Endothelial cell of umbilical vein (primary cell): ENCODE data around the gene ARHGEF10L. TPM values are rescaled to one million over a fixed set of nuclear protein-coding genes. Genes with fewer than 3 reads are reported as not detected.

Source experiments
- BruUV-seq: library from RNA; stranded (reverse); fragments of 400-500 nt; replicated peaks from 2 replicates; lab custom pipeline; 2021; lab: Mats Ljungman, UMichigan
- CTCF ChIA-PET: fragments of 300-600, 350-600 bp; sonication (Branson Sonifier 250); formaldehyde crosslinking; loops from one replicate; lab custom pipeline; 2021; ENCODE audit warnings: antibody characterized with exemption, inconsistent platforms; lab: Charles Lee
- POLR2A ChIA-PET: fragments of 300-600, 350-600 bp; sonication (Branson Sonifier 250); formaldehyde crosslinking; loops from one replicate; lab custom pipeline; 2021; ENCODE audit warnings: antibody characterized with exemption, inconsistent platforms; lab: Charles Lee
- DNase-seq: peaks from one replicate; pipeline ENCODE4 v3.0.0-alpha.2; 2011; ENCODE audit warnings: low read depth, low spot score
- FAIRE-seq: peaks from 2 replicates; lab custom pipeline; 2011; peaks lifted over from hg19 to GRCh38; lab: Jason Lieb, UNC
- H2AFZ ChIP-seq: 2 replicates; pipeline ENCODE4 v1.6.0; 2012; ENCODE audit warnings: low read depth, low read length, control low read depth, inconsistent platforms
- H3K27ac ChIP-seq: 2 replicates; pipeline ENCODE4 v1.5.1; 2011; ENCODE audit warnings: low read depth, mild to moderate bottlenecking, control low read depth, low read length, moderate library complexity; ENCODE audit not compliant: insufficient read depth
- H3K27me3 ChIP-seq, 2 experiments: 2 replicates each; pipeline versions ENCODE4 v1.6.0 to v1.6.1; 2011; ENCODE audit warnings: low read length in 2 of 2, mixed read lengths in 1 of 2; ENCODE audit not compliant: control insufficient read depth in 2 of 2, insufficient read depth in 2 of 2
- H3K36me3 ChIP-seq, 2 experiments: 2 replicates in 1 of 2; 3 replicates in 1 of 2; pipeline ENCODE4 v1.5.1; 2011; ENCODE audit warnings: low read length in 2 of 2, mild to moderate bottlenecking in 1 of 2, moderate library complexity in 1 of 2; ENCODE audit not compliant: control insufficient read depth in 2 of 2, insufficient read depth in 2 of 2; ENCODE audit errors: extremely low read depth in 1 of 2
- H3K4me1 ChIP-seq: 3 replicates; pipeline ENCODE4 v1.5.1; 2011; ENCODE audit warnings: mild to moderate bottlenecking, low read length; ENCODE audit not compliant: control insufficient read depth, insufficient read depth; ENCODE audit errors: extremely low read depth
- H3K4me2 ChIP-seq: 2 replicates; pipeline ENCODE4 v1.6.1; 2011; ENCODE audit warnings: low read length, control low read depth, mixed read lengths; ENCODE audit not compliant: insufficient read depth
- H3K4me3 ChIP-seq, 3 experiments: fragments of 200-600 bp in 1 of 3; sonication (generic), shearing (Covaris generic) in 1 of 3; replicated peaks in 1 of 3; 2 replicates each; pipeline ENCODE4 v1.5.1; 2011 to 2016; ENCODE audit warnings: control low read depth in 3 of 3, low read length in 3 of 3, mild to moderate bottlenecking in 2 of 3, inconsistent platforms in 1 of 3, low read depth in 1 of 3, moderate library complexity in 1 of 3; ENCODE audit not compliant: insufficient read depth in 1 of 3
- H3K79me2 ChIP-seq: 2 replicates; pipeline ENCODE4 v1.6.0; 2012; ENCODE audit warnings: low read length, inconsistent platforms; ENCODE audit not compliant: control insufficient read depth, insufficient read depth
- H3K9ac ChIP-seq: replicated peaks from 2 replicates; pipeline ENCODE3; 2011; ENCODE audit warnings: low read length, control low read depth; ENCODE audit not compliant: insufficient read depth; ENCODE audit errors: extremely low read depth
- H3K9me1 ChIP-seq: replicated peaks from 3 replicates; pipeline ENCODE4 v1.6.0; 2011; ENCODE audit warnings: mild to moderate bottlenecking, low read length; ENCODE audit not compliant: control insufficient read depth, insufficient read depth; ENCODE audit errors: extremely low read depth
- H3K9me3 ChIP-seq: replicated peaks from 2 replicates; pipeline ENCODE4 v1.5.1; 2012; ENCODE audit warnings: low read length, inconsistent platforms; ENCODE audit not compliant: control insufficient read depth, insufficient read depth
- H4K20me1 ChIP-seq: replicated peaks from 2 replicates; pipeline ENCODE3; 2011; ENCODE audit warnings: mild to moderate bottlenecking, low read length; ENCODE audit not compliant: control insufficient read depth, insufficient read depth; ENCODE audit errors: extremely low read depth
- CTCF ChIP-seq, 2 donors: IDR thresholded peaks; 1 replicate in 1 of 2; 2 replicates in 1 of 2; pipeline ENCODE4 v1.5.1; 2011; ENCODE audit warnings: low read length in 2 of 2, mild to moderate bottlenecking in 2 of 2, moderate library complexity in 2 of 2, control low read depth in 1 of 2, inconsistent platforms in 1 of 2, low read depth in 1 of 2; ENCODE audit not compliant: insufficient read depth in 1 of 2; ENCODE audit errors: extremely low read depth in 1 of 2
- EZH2 ChIP-seq: IDR thresholded peaks from 2 replicates; pipeline ENCODE4 v1.6.1; 2012; ENCODE audit warnings: borderline replicate concordance, low read depth, mild to moderate bottlenecking, moderate library complexity, low read length, inconsistent platforms; ENCODE audit not compliant: severe bottlenecking
- FOS ChIP-seq: IDR thresholded peaks from 2 replicates; pipeline ENCODE4 v1.6.1; 2011; ENCODE audit warnings: mild to moderate bottlenecking, low read length, moderate library complexity, borderline replicate concordance; ENCODE audit not compliant: insufficient read depth
- GATA2 ChIP-seq: IDR thresholded peaks from 2 replicates; pipeline ENCODE4 v1.7.0; 2011; ENCODE audit warnings: low read depth, mild to moderate bottlenecking, moderate library complexity, mixed read lengths, low read length; ENCODE audit not compliant: insufficient read length, insufficient read depth
- JUN ChIP-seq: IDR thresholded peaks from 2 replicates; pipeline ENCODE4 v1.6.1; 2011; ENCODE audit warnings: borderline replicate concordance, low read depth; ENCODE audit not compliant: insufficient read length, insufficient read depth
- MAX ChIP-seq: IDR thresholded peaks from 2 replicates; pipeline ENCODE4 v1.6.1; 2011; ENCODE audit not compliant: insufficient read depth, insufficient read length
- MYC ChIP-seq: IDR thresholded peaks from one replicate; pipeline ENCODE4 v1.6.1; 2011; ENCODE audit warnings: mild to moderate bottlenecking, low read depth, low read length
- POLR2A ChIP-seq: IDR thresholded peaks from 2 replicates; pipeline ENCODE4 v1.6.1; 2012; ENCODE audit warnings: low read depth, mild to moderate bottlenecking, control low read depth, low read length
- POLR2AphosphoS5 ChIP-seq: IDR thresholded peaks from 2 replicates; pipeline ENCODE4 v1.6.1; 2012; ENCODE audit warnings: low read depth, mild to moderate bottlenecking, control low read depth, low read length, moderate library complexity; ENCODE audit not compliant: insufficient read depth
- dilution Hi-C: fragments of 300-500 bp; cut with MboI; formaldehyde crosslinking; loops from one replicate; pipeline ENCODE4 v1.15.0; 2019; ENCODE audit warnings: low sequenced_read_pairs; ENCODE audit not compliant: extremely low pct_ligation_motif_present
- intact Hi-C: fragments of 100-400 bp; cut with micrococcal nuclease; formaldehyde crosslinking; loops from one replicate; pipeline ENCODE4 v1.10.0; 2022
- polyA plus RNA-seq, 4 experiments: library from polyadenylated mRNA; depleted of rRNA in 3 of 4; stranded (reverse) in 3 of 4; unstranded in 1 of 4; fragments of >200 nt; gene quantifications; 2 replicates each; pipeline versions ENCODE4 v1.2.1 to v1.2.3, GENCODE V29; 2011 to 2012; ENCODE audit warnings: missing spikeins in 1 of 4
- total RNA-seq: library from RNA; stranded (reverse); gene quantifications from 2 replicates; pipeline ENCODE4 v1.2.3, GENCODE V29; 2021

ARHGEF10L gene
- total and polyA plus RNA-seq, 2 donors (not counting 3 experiments of a cell fraction or from before 2014, with no cell fraction given) = 1.9 to 5.2 TPM

GRCh38 chr1:17581389-17582123 lies 42.1 kb downstream of the ARHGEF10L start:
- ChIA-PET POLR2A (no interaction called here), CTCF (interaction anchor here (2.0 kb wide), 1 partner anchor 25 kb away, joined by 15 read pairs; no protein-coding TSS in a partner anchor)
- H2AFZ ChIP-seq = no peak overlapping the region
- H3K9me1 ChIP-seq = no peaks in the 10 kb centered on the region
- H4K20me1 ChIP-seq = no peaks in the 10 kb centered on the region
- no peaks in the 10 kb centered on the region for H3K36me3 ChIP-seq
- no peaks in the 10 kb centered on the region for H3K4me1 ChIP-seq
- dilution Hi-C loops (no loop called here), intact Hi-C loops (no loop called here)
- no TSS peak for BruUV-seq
- no peak overlapping the region for H3K4me2 ChIP-seq
- no peaks in the 10 kb centered on the region for H3K9me3 ChIP-seq
- FAIRE-seq (no peak), DNase-seq (no peak)
- no peaks in the 10 kb centered on the region for H3K27me3 ChIP-seq
- H3K79me2 ChIP-seq = no peaks in the 10 kb centered on the region
- H3K27ac ChIP-seq = no peak overlapping the region
- no peak for TF ChIP-seq POLR2AphosphoS5
- TF ChIP-seq MAX = no peak
- TF ChIP-seq CTCF (IDR thresholded peaks at IDR 0.05; ENCODE audit: extremely low read depth in 1 of 2, insufficient read depth in 1 of 2, low read depth in 1 of 2, low read length in 2 of 2) = no peak
- TF ChIP-seq GATA2 = no peak
- no peak for TF ChIP-seq FOS
- no peak for TF ChIP-seq MYC
- TF ChIP-seq POLR2A = no peak
- no peak for TF ChIP-seq EZH2
- no peak for TF ChIP-seq JUN
- no peak overlapping the region for H3K4me3 ChIP-seq
- H3K9ac ChIP-seq = no peak overlapping the region
